IPS-15b (cell line): ENCODE results near the gene SACM1L.

Experiments used
- H3K27me3 ChIP-seq: one replicate; pipeline ENCODE4 v1.6.1; 2013; ENCODE audit warnings: low read length; ENCODE audit not compliant: control insufficient read depth, insufficient read depth
- H3K36me3 ChIP-seq: one replicate; pipeline ENCODE4 v1.6.1; 2013; ENCODE audit warnings: low read length; ENCODE audit not compliant: control insufficient read depth, insufficient read depth
- H3K4me1 ChIP-seq: one replicate; pipeline ENCODE4 v1.6.1; 2013; ENCODE audit warnings: mild to moderate bottlenecking, low read length; ENCODE audit not compliant: control insufficient read depth, insufficient read depth
- H3K4me3 ChIP-seq: one replicate; pipeline ENCODE4 v1.5.1; 2013; ENCODE audit warnings: low read depth, low read length
- H3K9ac ChIP-seq: one replicate; pipeline ENCODE4 v1.6.1; 2013; ENCODE audit warnings: low read depth, mild to moderate bottlenecking, low read length
- H3K9me3 ChIP-seq: one replicate; pipeline ENCODE4 v1.6.1; 2013; ENCODE audit warnings: mild to moderate bottlenecking, low read length; ENCODE audit not compliant: control insufficient read depth, insufficient read depth

Gene SACM1L

DNA sequence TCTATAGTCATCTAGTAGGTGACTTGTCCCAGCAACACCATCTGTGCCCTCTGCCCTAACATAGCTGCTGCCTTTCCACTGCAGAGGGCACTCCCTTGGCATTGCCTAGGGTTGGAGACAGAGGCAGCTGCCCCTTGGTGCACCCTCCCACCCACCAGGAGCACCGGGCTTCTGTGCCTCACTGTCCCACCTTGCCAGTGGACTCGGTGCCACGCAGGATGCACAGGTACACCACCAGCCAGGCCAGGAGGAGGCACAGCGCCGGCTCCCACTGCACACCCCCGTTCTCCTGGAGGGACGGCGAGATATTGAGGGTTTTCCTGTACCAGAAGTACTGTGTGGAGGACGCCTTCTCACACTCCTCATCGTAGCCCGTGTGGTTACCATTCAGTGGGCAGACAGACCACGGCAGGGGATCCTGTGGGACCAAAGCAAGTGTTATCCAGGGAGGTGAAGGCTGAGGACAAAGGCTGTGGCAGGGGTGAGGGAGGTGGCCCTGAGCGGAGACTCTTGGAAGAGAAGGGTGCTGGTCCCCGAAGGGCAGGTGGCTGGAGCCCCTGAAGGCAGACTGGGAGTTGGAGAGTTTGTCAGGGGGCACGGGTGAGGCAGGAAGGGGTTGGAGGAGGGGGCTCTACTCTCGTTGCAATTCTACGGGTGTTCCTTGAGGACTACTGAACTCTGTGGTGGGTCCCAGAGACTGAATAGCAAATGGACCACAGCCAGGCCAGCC lies 86.5 kb downstream of the SACM1L start:
- H3K9me3 ChIP-seq: no peaks in the 10 kb centered on the region
- no peaks in the 10 kb centered on the region for H3K27me3 ChIP-seq
- H3K36me3 ChIP-seq: no peaks in the 10 kb centered on the region
- H3K9ac ChIP-seq: no peak overlapping the region
- no peaks in the 10 kb centered on the region for H3K4me1 ChIP-seq
- no peak overlapping the region for H3K4me3 ChIP-seq

DNA sequence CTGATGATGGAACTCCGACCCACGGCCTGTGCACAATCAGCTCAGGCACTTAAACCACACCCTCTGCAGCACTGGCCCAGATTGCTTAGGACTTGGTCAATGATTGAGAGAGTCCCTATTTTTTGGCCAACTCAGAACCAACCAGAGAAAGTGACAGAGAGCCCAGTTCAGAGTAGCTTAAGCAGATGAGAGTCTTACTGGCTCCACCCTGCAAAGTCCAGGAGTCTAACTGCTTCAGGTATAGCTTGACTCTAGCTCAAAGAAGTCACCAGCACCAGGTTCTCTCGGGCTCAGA lies 87.1 kb downstream of the SACM1L start:
- Histone ChIP-seq H3K4me3 (no peak overlapping the region), H3K4me1 (no peaks in the 10 kb centered on the region), H3K27me3 (no peaks in the 10 kb centered on the region), H3K36me3 (no peaks in the 10 kb centered on the region), H3K9me3 (no peaks in the 10 kb centered on the region), H3K9ac (no peak overlapping the region)

DNA sequence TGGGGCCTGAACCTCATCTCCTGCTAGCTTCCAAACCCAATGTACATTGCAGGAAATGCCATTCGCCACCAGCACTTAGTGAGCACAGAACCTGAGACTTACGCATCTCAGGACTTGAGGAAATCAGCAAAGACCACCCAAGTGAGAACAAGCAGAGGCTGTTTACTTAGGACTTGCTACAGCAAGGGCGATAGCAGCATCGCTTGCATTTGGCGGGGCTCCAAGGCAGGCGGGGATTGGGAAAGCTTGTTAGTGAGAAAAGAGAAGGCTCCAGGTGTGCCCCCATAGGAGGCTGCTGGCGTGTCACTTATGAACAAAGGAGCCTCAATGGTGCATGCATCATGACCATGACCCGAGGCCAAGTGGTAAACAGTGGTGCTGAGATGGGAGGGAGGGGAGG lies 87.4 kb downstream of the SACM1L start:
- H3K9me3 ChIP-seq: no peaks in the 10 kb centered on the region
- H3K27me3 ChIP-seq: no peaks in the 10 kb centered on the region
- no peak overlapping the region for H3K4me3 ChIP-seq
- no peaks in the 10 kb centered on the region for H3K36me3 ChIP-seq
- H3K4me1 ChIP-seq: no peaks in the 10 kb centered on the region
- H3K9ac ChIP-seq: no peak overlapping the region

DNA sequence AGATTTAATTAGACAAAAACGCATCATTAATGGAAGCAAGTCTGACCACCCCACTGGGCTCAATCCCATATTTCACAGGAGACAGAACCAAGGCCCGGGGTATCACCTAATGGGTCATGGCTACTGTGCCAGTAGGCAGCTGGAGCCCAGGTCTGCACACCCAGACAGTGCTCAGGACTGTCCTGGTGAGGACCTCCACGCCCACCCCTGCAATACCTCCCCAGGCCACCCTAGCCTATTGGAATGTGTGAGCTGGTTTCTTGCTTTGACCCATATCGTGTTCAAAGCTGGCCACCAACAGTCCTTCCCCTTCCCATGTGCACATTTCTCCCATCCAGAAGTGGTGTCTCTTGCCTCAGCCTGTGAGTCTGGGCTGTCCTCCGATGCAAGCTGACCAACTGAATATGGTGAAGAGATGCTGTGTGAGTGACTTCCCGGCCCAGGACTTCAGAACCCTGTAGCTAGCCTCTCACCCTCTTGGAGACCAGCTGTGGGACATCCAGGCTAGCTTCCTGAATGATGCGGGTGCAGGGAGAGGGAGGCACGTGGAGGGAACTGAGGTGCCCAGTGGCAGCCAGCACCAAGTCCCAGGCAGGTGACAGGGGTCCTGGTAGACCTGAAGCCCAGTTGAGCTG lies 88.0 kb downstream of the SACM1L start:
- Histone ChIP-seq H3K9me3 (no peaks in the 10 kb centered on the region), H3K27me3 (no peaks in the 10 kb centered on the region), H3K9ac (no peak overlapping the region), H3K4me3 (no peak overlapping the region), H3K36me3 (no peaks in the 10 kb centered on the region), H3K4me1 (no peaks in the 10 kb centered on the region)

DNA sequence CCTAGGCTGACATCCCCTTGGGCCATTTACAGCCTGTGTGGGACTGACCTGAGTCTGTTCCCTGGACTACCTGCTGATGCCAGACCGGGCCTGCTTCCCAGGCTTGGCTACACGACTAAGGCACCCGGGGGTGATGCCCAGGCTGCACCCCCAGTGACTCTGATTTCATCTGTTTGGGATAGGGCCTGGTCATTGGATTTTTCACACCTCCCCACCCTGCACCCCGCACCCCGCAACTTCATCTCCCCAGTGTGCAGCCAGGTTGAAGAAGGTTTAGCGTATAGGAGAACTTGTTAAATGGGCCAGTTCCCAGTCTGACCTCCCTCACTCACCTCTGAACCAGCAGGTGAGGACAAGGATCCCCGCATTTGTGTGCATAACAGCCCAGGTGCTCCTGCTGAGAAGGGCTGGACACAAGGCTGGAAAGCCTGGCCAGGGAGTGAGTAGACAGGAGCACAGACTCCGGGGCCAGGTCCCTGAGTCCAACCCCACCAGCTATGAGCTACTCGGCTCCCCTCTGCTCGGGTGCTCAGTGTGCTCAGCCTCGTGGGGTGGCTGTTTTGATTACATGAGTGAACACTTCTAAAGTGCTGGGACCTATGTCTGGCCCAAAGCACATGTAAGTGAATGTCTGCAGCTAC lies 88.7 kb downstream of the SACM1L start:
- H3K4me1 ChIP-seq: no peaks in the 10 kb centered on the region
- no peaks in the 10 kb centered on the region for H3K36me3 ChIP-seq
- H3K27me3 ChIP-seq: no peaks in the 10 kb centered on the region
- no peaks in the 10 kb centered on the region for H3K9me3 ChIP-seq
- no peak overlapping the region for H3K9ac ChIP-seq
- no peak overlapping the region for H3K4me3 ChIP-seq

DNA sequence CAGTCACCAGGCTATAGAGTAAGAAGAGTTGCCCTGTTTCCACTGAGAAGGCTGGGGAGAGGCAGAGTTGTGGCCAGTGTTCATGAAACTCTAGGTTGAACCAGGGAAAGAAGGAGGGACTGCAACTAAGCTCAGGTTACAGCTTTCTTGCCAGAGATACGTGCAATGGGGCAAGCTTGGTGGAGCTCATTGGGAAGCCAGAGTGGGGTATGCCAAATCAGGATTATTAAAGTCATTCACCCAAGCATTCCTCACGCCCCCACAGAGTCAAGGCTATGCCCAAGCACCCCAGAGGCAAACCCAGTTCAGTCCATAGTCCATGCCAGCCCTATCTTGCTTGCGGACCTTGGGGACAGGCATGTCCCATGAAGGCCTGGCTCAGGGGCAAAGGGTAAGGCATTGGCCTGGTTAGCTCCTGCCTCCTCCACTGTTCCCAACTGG lies 89.6 kb downstream of the SACM1L start:
- H3K36me3 ChIP-seq: no peaks in the 10 kb centered on the region
- H3K9ac ChIP-seq: no peak overlapping the region
- H3K27me3 ChIP-seq: no peaks in the 10 kb centered on the region
- H3K4me1 ChIP-seq: no peaks in the 10 kb centered on the region
- no peak overlapping the region for H3K4me3 ChIP-seq
- H3K9me3 ChIP-seq: no peaks in the 10 kb centered on the region

DNA sequence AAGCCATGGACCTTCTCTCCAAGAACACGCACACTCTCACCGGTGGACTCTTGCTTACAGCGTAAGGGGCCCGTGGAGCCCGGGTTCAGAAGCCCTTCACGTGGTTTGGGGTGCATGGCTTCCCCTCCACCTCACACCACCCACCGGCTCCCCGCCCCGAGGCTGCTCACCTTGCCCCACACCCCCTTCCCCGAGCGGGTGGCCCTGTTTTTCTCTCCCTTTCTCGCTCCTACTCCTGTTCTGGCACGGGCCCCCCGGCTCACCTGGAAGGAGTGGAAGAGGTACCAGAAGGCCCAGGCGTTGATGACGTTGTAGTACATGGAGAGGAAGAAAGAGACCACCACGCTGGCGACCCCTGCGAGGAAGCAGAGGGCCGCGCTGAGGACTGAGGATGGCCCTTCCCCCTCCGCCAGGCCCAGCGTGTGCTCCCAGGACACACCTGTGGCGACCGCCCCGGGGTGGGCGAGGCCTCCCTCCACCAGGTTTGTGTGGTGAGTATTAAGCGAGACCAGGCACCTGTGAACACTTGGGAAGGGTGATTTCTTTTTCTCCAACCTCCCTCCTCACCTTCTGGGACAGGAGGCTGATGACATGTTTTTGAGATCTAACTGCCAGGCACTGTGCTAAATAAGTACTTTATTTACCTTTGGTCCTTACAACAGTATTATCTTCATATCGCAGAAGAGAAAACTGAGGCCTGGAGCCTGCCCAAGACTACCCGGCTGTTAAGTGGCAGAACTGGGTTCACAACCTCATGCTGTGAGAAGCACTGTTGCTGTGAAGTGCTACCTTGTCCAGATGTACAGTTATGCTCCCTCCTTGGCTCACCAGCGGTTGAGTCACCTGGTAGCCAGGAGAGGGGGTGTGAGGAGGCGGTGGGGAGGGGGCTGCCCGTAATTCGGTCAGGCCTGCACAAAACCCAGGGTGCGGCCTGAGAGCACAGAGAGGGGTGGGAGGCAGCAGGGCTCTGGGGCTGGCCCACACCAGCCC lies 90.8 kb downstream of the SACM1L start:
- Histone ChIP-seq H3K36me3 (no peaks in the 10 kb centered on the region), H3K9me3 (no peaks in the 10 kb centered on the region), H3K9ac (no peak overlapping the region), H3K27me3 (no peaks in the 10 kb centered on the region), H3K4me3 (no peak overlapping the region), H3K4me1 (no peaks in the 10 kb centered on the region)

DNA sequence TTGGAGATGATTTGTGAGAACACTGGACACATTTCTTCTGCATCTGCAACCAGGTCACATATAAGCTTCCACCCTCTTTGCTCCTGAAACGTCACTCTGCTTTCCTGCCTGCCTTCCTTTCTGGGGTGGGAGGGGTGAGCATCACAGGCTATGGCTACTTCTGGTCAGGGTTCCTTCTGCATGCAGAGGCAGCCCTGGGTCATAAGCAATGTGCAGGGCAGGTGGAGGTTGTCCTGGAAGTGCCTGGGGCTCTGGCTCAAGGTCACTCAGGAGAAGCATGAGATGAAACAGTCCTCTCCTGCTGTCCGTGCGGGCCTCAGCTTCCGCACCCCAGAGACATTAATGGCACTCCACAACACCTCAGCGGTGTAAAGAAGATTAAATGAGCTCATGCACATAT lies 92.1 kb downstream of the SACM1L start:
- Histone ChIP-seq H3K36me3 (no peaks in the 10 kb centered on the region), H3K4me1 (no peaks in the 10 kb centered on the region), H3K9me3 (no peaks in the 10 kb centered on the region), H3K9ac (no peak overlapping the region), H3K27me3 (no peaks in the 10 kb centered on the region), H3K4me3 (no peak overlapping the region)

DNA sequence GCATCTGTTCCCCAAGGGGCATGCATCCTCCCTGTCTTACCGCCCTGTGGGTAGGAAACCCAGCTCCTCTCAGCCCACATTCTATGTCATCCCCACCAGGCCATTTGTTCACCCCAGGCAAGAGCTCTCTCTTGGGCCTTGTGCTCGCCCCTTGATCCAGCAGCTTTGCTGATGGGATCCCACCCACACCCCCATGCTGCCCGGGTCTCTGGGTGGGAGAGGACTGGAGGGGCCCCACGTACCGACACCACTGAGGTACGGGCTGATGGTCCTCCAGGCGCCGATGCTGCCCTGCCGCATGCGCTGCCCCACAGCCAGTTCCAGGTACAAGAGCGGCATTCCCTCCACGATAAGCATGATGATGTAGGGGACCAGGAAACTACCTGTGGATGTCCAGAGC lies 92.6 kb downstream of the SACM1L start:
- Histone ChIP-seq H3K9ac (no peak overlapping the region), H3K9me3 (no peaks in the 10 kb centered on the region), H3K4me3 (no peak overlapping the region), H3K27me3 (no peaks in the 10 kb centered on the region), H3K36me3 (no peaks in the 10 kb centered on the region), H3K4me1 (no peaks in the 10 kb centered on the region)

DNA sequence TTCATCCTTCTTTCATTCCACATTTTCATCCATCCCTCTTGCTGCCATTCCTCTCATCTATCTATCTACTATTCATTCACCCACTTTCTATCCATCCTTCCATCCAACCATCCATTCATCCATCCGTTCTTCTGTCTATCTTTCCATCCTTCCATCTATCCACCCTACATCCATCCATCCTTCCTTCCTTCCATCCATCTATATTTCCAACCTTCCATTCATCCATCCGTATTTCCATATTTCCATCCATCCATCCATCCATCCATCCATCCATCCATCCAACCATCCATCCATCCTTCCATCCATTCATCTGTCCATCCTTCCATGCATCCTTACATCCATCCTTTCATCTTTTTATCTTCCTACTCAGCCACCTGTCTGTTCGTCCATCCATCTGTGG lies 93.2 kb downstream of the SACM1L start:
- no peaks in the 10 kb centered on the region for H3K9me3 ChIP-seq

DNA sequence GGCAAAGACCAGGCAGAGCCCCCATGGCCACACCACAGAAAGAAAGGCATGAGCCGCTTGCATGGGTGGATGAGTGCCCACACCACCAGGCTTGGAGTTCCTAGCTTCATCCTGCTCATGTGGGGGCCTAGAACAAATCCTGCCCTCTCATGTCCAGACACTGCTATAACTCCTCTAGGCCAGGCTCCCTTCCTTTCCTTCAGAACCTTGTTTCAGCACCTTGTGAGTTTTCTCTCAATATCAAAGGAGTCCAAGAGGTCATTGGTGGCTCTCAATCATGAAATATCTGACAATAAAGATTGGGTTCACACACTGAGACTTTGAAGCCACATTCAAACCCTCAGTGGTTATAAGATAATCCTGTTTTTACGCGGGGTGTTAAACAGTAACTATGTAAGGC lies 94.5 kb downstream of the SACM1L start:
- Histone ChIP-seq H3K27me3 (no peaks in the 10 kb centered on the region), H3K9me3 (no peaks in the 10 kb centered on the region), H3K36me3 (no peaks in the 10 kb centered on the region), H3K4me3 (no peak overlapping the region), H3K9ac (no peak overlapping the region), H3K4me1 (no peaks in the 10 kb centered on the region)

More for the DNA sequence above, 93.2 kb downstream of the SACM1L start:
- Histone ChIP-seq H3K9ac (no peak overlapping the region), H3K4me1 (no peaks in the 10 kb centered on the region), H3K27me3 (no peaks in the 10 kb centered on the region), H3K36me3 (no peaks in the 10 kb centered on the region), H3K4me3 (no peak overlapping the region)
